CD14-positive monocyte (primary cell): Measurements from ENCODE around the gene CTF1. TPM values are rescaled to one million over a fixed set of nuclear protein-coding genes. Genes with fewer than 3 reads are reported as not detected.

Experiments used
- DNase-seq, 3 donors: peaks; one replicate each; pipeline ENCODE4 v3.0.0-alpha.2; 2011 to 2022
- H2AFZ ChIP-seq: 2 replicates; pipeline ENCODE4 v1.6.0; 2012; ENCODE audit warnings: mild to moderate bottlenecking, low read depth, low read length, inconsistent platforms; ENCODE audit not compliant: insufficient read depth, poor library complexity, severe bottlenecking
- H3K27ac ChIP-seq, 2 donors: 1 replicate in 1 of 2; 2 replicates in 1 of 2; pipeline ENCODE4 v1.5.1; 2012 to 2013; ENCODE audit warnings: low read length in 2 of 2, control low read depth in 1 of 2, inconsistent platforms in 1 of 2, low read depth in 1 of 2, mild to moderate bottlenecking in 1 of 2
- H3K27me3 ChIP-seq, 2 donors: one replicate each; pipeline versions ENCODE4 v1.6.0 to v1.6.1; 2011 to 2013; ENCODE audit warnings: low read length in 2 of 2; ENCODE audit not compliant: control insufficient read depth in 2 of 2, insufficient read depth in 2 of 2
- H3K36me3 ChIP-seq, 2 donors: replicated peaks in 1 of 2; 1 replicate in 1 of 2; 2 replicates in 1 of 2; pipeline versions ENCODE4 v1.5.1 to v1.6.1; 2012 to 2013; ENCODE audit warnings: low read length in 2 of 2, control low read depth in 1 of 2, inconsistent platforms in 1 of 2, mild to moderate bottlenecking in 1 of 2; ENCODE audit not compliant: insufficient read depth in 2 of 2, control insufficient read depth in 1 of 2
- H3K4me1 ChIP-seq, 2 donors: 1 replicate in 1 of 2; 2 replicates in 1 of 2; pipeline versions ENCODE4 v1.5.1 to v1.6.1; 2012 to 2013; ENCODE audit warnings: low read length in 2 of 2, control low read depth in 1 of 2, inconsistent platforms in 1 of 2, mild to moderate bottlenecking in 1 of 2, moderate library complexity in 1 of 2; ENCODE audit not compliant: insufficient read depth in 2 of 2, control insufficient read depth in 1 of 2
- H3K4me2 ChIP-seq: replicated peaks from 2 replicates; pipeline ENCODE3; 2012; ENCODE audit warnings: low read length, moderate library complexity, mild to moderate bottlenecking; ENCODE audit not compliant: poor library complexity, severe bottlenecking; ENCODE audit errors: extremely low read depth
- H3K4me3 ChIP-seq, 3 experiments: fragments of 200-600 bp in 1 of 3; sonication (generic) in 1 of 3; replicated peaks in 1 of 3; 1 replicate in 2 of 3; 2 replicates in 1 of 3; pipeline ENCODE4 v1.5.1; 2011 to 2013; ENCODE audit warnings: low read length in 3 of 3, mild to moderate bottlenecking in 3 of 3, control low read depth in 2 of 3, low read depth in 2 of 3, inconsistent platforms in 1 of 3, moderate library complexity in 1 of 3
- H3K79me2 ChIP-seq: 2 replicates; pipeline ENCODE4 v1.6.0; 2012; ENCODE audit warnings: mild to moderate bottlenecking, control low read depth, inconsistent platforms, low read length, moderate library complexity; ENCODE audit not compliant: insufficient read depth
- H3K9ac ChIP-seq: 2 replicates; pipeline ENCODE4 v1.6.0; 2017; ENCODE audit warnings: low read length, mild to moderate bottlenecking; ENCODE audit not compliant: insufficient read depth, poor library complexity, severe bottlenecking
- H3K9me3 ChIP-seq, 2 donors: replicated peaks in 1 of 2; 1 replicate in 1 of 2; 2 replicates in 1 of 2; pipeline versions ENCODE4 v1.5.1 to v1.6.1; 2012 to 2013; ENCODE audit warnings: low read length in 2 of 2, control low read depth in 1 of 2; ENCODE audit not compliant: control insufficient read depth in 1 of 2, insufficient read depth in 1 of 2
- H4K20me1 ChIP-seq: 2 replicates; pipeline ENCODE4 v1.6.0; 2012; ENCODE audit warnings: mild to moderate bottlenecking, low read length, control low read depth, moderate library complexity; ENCODE audit not compliant: insufficient read depth
- H3K27ac Mint-ChIP-seq, 7 donors: one replicate each; pipeline ENCODE4 v1.8.0; 2020; ENCODE audit warnings: mild to moderate bottlenecking in 7 of 7, mixed read lengths in 7 of 7, moderate library complexity in 6 of 7, inconsistent platforms in 2 of 7
- H3K27me3 Mint-ChIP-seq, 3 donors: one replicate each; pipeline ENCODE4 v1.8.0; 2021 to 2022; ENCODE audit warnings: low read depth in 3 of 3, mild to moderate bottlenecking in 3 of 3, mixed read lengths in 3 of 3, moderate library complexity in 3 of 3, inconsistent platforms in 1 of 3
- H3K36me3 Mint-ChIP-seq, 2 donors: one replicate each; pipeline ENCODE4 v1.8.0; 2020; ENCODE audit warnings: mixed read lengths in 2 of 2, inconsistent platforms in 1 of 2, mild to moderate bottlenecking in 1 of 2
- H3K4me1 Mint-ChIP-seq: one replicate; pipeline ENCODE4 v1.8.0; 2020; ENCODE audit warnings: mild to moderate bottlenecking, mixed read lengths
- H3K4me3 Mint-ChIP-seq, 2 donors: one replicate each; pipeline ENCODE4 v1.8.0; 2020; ENCODE audit warnings: mild to moderate bottlenecking in 2 of 2, mixed read lengths in 2 of 2, moderate library complexity in 1 of 2
- H3K9me3 Mint-ChIP-seq, 7 donors: one replicate each; pipeline ENCODE4 v1.8.0; 2020 to 2022; ENCODE audit warnings: mixed read lengths in 7 of 7, mild to moderate bottlenecking in 6 of 7, moderate library complexity in 6 of 7, inconsistent platforms in 2 of 7
- WGBS: methylation state at CpG from one replicate; pipeline ENCODE4 v1.1.5; 2013; ENCODE audit warnings: missing lambda C conversion rate; ENCODE audit not compliant: insufficient coverage; 5-methylcytosine and 5-hydroxymethylcytosine counted together
- intact Hi-C, 2 donors: fragments of 100-400 bp; cut with micrococcal nuclease; formaldehyde crosslinking; loops; one replicate each; pipeline versions ENCODE4 v1.15.0 to v1.15.1; 2023
- polyA plus RNA-seq, 3 donors: library from polyadenylated mRNA; depleted of rRNA in 1 of 3; unstranded in 2 of 3; stranded (reverse) in 1 of 3; fragments of 300-500 nt in 2 of 3; fragments of >200 nt in 1 of 3; fragmentation: Illumina TruSeq in 2 of 3; gene quantifications; 1 replicate in 2 of 3; 2 replicates in 1 of 3; pipeline ENCODE4 v1.2.3, GENCODE V29; 2012 to 2021
- TF ChIP-seq, protein P1 (sequence below): fragments of 200-600 bp; IDR thresholded peaks from one replicate; pipeline ENCODE4 v1.8.0; 2022; ENCODE audit warnings: antibody characterized with exemption, mild to moderate bottlenecking

Gene CTF1
- polyA plus RNA-seq, 3 donors, result 0.93 TPM; not detected in 2

- intact Hi-C loops, result loop anchor here in 1 of 2 donors (2.0 kb wide), 1 partner anchor 21 kb away; the partner anchor contains the start of gene CTF1
- H3K4me3 ChIP-seq, result peak overlapping the region; percentile 81 to 91 (median 82)
Observed at GRCh38 chr16:30875871-30876801, 20.3 kb upstream of the CTF1 start.

GRCh38 chr16:30876867-30877266, 19.5 kb upstream of the CTF1 start:
- H3K4me1 Mint-ChIP-seq, result peaks cover 26% of the 10 kb centered on the region
- Histone ChIP-seq H2AFZ (peak overlapping the region; percentile 99), H3K4me3 (peak overlapping the region in 1 of 3 experiments; percentile 82)

More at GRCh38 chr16:30875871-30876801, 20.3 kb upstream of the CTF1 start:
- H3K4me3 Mint-ChIP-seq, result peak overlapping the region; percentile 92 to 93
- H3K4me1 Mint-ChIP-seq, result peaks cover 26% of the 10 kb centered on the region
- Histone ChIP-seq H3K4me2 (peak overlapping the region; percentile 92), H3K36me3 (peaks cover 0 to 4% of the 10 kb centered on the region in 2 donors), H3K9ac (peak overlapping the region; percentile 85), H3K9me3 (no peaks in the 10 kb centered on the region), H3K79me2 (peaks cover 14% of the 10 kb centered on the region), H3K4me1 (peaks cover 20 to 31% of the 10 kb centered on the region in 2 donors), H2AFZ (peak overlapping the region; percentile 99), H3K27ac (peak overlapping the region; percentile 72 to 90), H4K20me1 (no peaks in the 10 kb centered on the region), H3K27me3 (no peaks in the 10 kb centered on the region)
- WGBS, result 10% methylated on average over 10 of the region's 12 CpGs
- H3K27ac Mint-ChIP-seq, result peak overlapping the region; percentile 89 to 98 (median 95)
- peaks cover 0 to 1% (median 0%) of the 10 kb centered on the region in 7 donors for H3K9me3 Mint-ChIP-seq
- TF ChIP-seq, protein P1, sequence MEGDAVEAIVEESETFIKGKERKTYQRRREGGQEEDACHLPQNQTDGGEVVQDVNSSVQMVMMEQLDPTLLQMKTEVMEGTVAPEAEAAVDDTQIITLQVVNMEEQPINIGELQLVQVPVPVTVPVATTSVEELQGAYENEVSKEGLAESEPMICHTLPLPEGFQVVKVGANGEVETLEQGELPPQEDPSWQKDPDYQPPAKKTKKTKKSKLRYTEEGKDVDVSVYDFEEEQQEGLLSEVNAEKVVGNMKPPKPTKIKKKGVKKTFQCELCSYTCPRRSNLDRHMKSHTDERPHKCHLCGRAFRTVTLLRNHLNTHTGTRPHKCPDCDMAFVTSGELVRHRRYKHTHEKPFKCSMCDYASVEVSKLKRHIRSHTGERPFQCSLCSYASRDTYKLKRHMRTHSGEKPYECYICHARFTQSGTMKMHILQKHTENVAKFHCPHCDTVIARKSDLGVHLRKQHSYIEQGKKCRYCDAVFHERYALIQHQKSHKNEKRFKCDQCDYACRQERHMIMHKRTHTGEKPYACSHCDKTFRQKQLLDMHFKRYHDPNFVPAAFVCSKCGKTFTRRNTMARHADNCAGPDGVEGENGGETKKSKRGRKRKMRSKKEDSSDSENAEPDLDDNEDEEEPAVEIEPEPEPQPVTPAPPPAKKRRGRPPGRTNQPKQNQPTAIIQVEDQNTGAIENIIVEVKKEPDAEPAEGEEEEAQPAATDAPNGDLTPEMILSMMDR, result no peak
- peaks cover 0 to 1% (median 0%) of the 10 kb centered on the region in 3 donors for H3K27me3 Mint-ChIP-seq
- H3K36me3 Mint-ChIP-seq, result peaks cover 15 to 46% of the 10 kb centered on the region in 2 donors
- peak; percentile 55 to 71 (median 63) for DNase-seq

More at GRCh38 chr16:30876867-30877266, 19.5 kb upstream of the CTF1 start:
- H3K4me2 ChIP-seq, result peak overlapping the region; percentile 92
- peaks cover 14% of the 10 kb centered on the region for H3K79me2 ChIP-seq
- peaks cover 0 to 1% (median 0%) of the 10 kb centered on the region in 3 donors for H3K27me3 Mint-ChIP-seq
- peaks cover 4% of the 10 kb centered on the region in 2 donors for H3K36me3 ChIP-seq
- H3K27ac Mint-ChIP-seq, result peak overlapping the region; percentile 85 to 98 (median 91)
- H3K9ac ChIP-seq, result peak overlapping the region; percentile 85
- intact Hi-C loops, result no loop called here
- no peaks in the 10 kb centered on the region for H4K20me1 ChIP-seq
- peaks cover 17 to 52% of the 10 kb centered on the region in 2 donors for H3K36me3 Mint-ChIP-seq
- H3K9me3 ChIP-seq, result no peaks in the 10 kb centered on the region
- peak overlapping the region; percentile 72 to 90 for H3K27ac ChIP-seq
- H3K9me3 Mint-ChIP-seq, result peaks cover 0 to 1% (median 0%) of the 10 kb centered on the region in 7 donors
- H3K27me3 ChIP-seq, result no peaks in the 10 kb centered on the region
- H3K4me1 ChIP-seq, result peaks cover 20 to 31% of the 10 kb centered on the region in 2 donors
- H3K4me3 Mint-ChIP-seq, result peak overlapping the region in 1 of 2 donors; percentile 93
- DNase-seq, result no peak
- TF ChIP-seq, protein P1, result no peak
- no CpG with 5 or more reads among the region's 5 CpGs for WGBS
